Right cardiac atrium (tissue), 5 donors: Measurements from ENCODE around the gene CHST6. TPM values are rescaled to one million over a fixed set of nuclear protein-coding genes. Genes with fewer than 3 reads are reported as not detected.
"Not testable (repeated sequence)": the region's sequence is repeated elsewhere in the genome, so short reads cannot be mapped to it uniquely, and the experiment has no call there.

Source experiments
- ATAC-seq, 2 donors: fragments of 200-7000 bp; cut with Tn5 transposase; one replicate each; pipeline versions ENCODE4 v1.8.0 to v1.9.1; 2020; ENCODE audit warnings: moderate library complexity in 2 of 2, mild to moderate bottlenecking in 1 of 2
- DNase-seq, 3 donors: peaks; one replicate each; pipeline ENCODE4 v3.0.0-alpha.2; 2020
- H3K27ac ChIP-seq: one replicate; pipeline ENCODE4 v1.5.1; 2013; ENCODE audit warnings: mild to moderate bottlenecking, low read length, control low read depth, moderate library complexity
- H3K27me3 ChIP-seq: one replicate; pipeline ENCODE4 v1.6.1; 2013; ENCODE audit not compliant: control insufficient read depth, insufficient read depth
- H3K4me1 ChIP-seq: one replicate; pipeline ENCODE4 v1.6.1; 2013; ENCODE audit warnings: low read length; ENCODE audit not compliant: control insufficient read depth, insufficient read depth
- H3K4me3 ChIP-seq: one replicate; pipeline ENCODE4 v1.5.1; 2013; ENCODE audit warnings: low read length, control low read depth
- H3K9me3 ChIP-seq: one replicate; pipeline ENCODE4 v1.6.1; 2013; ENCODE audit warnings: low read length; ENCODE audit not compliant: control insufficient read depth
- WGBS: extraction: QIAGEN DNeasy Blood & Tissue Kit; methylation state at CpG from one replicate; pipeline ENCODE4 v1.1.7; 2013; 5-methylcytosine and 5-hydroxymethylcytosine counted together
- intact Hi-C, 4 donors: fragments of 100-400 bp; cut with DNase I; formaldehyde crosslinking; loops; one replicate each; pipeline versions ENCODE4 v1.11.0 to v1.14.0; 2022 to 2023
- polyA plus RNA-seq: library from polyadenylated mRNA; stranded (reverse); fragments of 200-250 nt; gene quantifications from one replicate; pipeline ENCODE4 v1.2.3, GENCODE V29; 2013
- total RNA-seq, 4 donors: library from RNA; stranded (reverse); fragmentation: NEBNext Ultra II Directional; extraction: Animal tissue kit (Norgen Biotek cat#: 25700); gene quantifications; one replicate each; pipeline ENCODE4 v1.2.1, GENCODE V29; 2021
- donor health status: healthy with polysubstance abuse.
- donor health status: DM: no; HTN: yes; CAD: no.
- donor health status: DM: no; HTN: no; CAD: no.
- donor health status: DM: no; HTN: yes; CAD: no; lungs with severe emphysema.
- donor health status: DM: yes; HTN: yes; CAD: no.

CHST6 gene
- total and polyA plus RNA-seq, 5 donors = 1.9 to 9.9 (median 3.6) TPM

DNA sequence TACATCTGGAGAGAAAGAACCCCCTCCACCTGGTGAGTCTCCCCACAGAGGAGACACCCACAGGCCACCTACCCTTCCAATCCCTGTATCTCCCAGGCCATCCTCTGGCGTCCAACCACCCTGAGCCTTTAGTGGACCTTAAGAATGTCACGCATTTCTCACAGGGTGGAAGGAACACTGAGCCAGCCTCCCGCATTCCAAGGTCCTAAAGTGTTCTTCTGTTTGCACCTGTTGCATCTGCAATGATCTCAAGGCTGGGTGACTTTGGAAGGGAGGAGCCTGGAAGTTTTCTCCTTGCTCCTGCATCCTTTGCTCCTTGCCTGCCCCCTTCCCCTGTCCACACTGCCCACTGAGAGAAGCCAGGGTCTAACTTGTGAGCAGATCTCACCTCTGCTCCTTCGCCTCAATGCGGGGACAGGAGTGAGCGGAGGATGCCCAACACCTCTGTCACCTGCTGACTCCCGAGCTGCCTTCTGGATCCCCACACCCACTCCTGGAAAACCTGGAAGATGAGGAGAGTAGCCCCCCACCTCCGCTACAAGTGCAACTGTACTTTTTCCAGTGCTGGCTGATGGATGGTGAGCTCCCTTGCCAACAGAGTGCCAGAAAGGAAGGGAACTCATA, 37.0 kb upstream of the CHST6 start:
- intact Hi-C loops = loop anchor here in 2 of 4 donors (10.0 kb wide), 2 partner anchors 47 to 57 kb away; no protein-coding TSS in a partner anchor
- no peak for DNase-seq
- H3K4me3 ChIP-seq = no peak overlapping the region
- H3K4me1 ChIP-seq = no peaks in the 10 kb centered on the region
- ATAC-seq = no peak
- no peaks in the 10 kb centered on the region for H3K9me3 ChIP-seq
- no peak overlapping the region for H3K27ac ChIP-seq
- H3K27me3 ChIP-seq = no peaks in the 10 kb centered on the region
- 88% methylated on average over 8 of the region's 8 CpGs for WGBS

DNA sequence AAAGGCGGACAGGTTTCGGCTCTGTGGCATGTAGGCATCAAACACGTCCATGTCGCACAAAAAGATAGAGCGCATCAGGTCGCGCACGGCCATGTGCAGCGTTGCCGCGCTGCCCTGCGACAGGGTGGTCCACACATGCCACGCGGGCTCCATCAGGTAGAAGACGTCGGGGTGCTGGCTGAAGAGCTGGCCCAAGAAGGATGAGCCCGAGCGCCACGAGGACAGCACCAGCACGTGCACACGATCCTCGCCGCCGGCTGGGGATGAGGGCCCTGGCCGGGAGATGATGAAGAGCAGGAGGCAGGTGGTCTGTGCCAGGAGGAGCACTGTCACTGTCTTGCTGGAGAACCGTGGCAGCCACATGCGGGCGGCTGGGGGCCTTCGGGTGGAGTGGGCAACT, 34.7 kb upstream of the CHST6 start:
- Histone ChIP-seq H3K4me3 (no peak overlapping the region), H3K27ac (no peak overlapping the region), H3K4me1 (no peaks in the 10 kb centered on the region), H3K27me3 (no peaks in the 10 kb centered on the region), H3K9me3 (no peaks in the 10 kb centered on the region)
- intact Hi-C loops = loop anchor here in 2 of 4 donors (10.0 kb wide), 2 partner anchors 45 to 55 kb away; no protein-coding TSS in a partner anchor
- 97% methylated on average over 29 of the region's 29 CpGs for WGBS
- no peak for ATAC-seq
- DNase-seq = no peak

DNA sequence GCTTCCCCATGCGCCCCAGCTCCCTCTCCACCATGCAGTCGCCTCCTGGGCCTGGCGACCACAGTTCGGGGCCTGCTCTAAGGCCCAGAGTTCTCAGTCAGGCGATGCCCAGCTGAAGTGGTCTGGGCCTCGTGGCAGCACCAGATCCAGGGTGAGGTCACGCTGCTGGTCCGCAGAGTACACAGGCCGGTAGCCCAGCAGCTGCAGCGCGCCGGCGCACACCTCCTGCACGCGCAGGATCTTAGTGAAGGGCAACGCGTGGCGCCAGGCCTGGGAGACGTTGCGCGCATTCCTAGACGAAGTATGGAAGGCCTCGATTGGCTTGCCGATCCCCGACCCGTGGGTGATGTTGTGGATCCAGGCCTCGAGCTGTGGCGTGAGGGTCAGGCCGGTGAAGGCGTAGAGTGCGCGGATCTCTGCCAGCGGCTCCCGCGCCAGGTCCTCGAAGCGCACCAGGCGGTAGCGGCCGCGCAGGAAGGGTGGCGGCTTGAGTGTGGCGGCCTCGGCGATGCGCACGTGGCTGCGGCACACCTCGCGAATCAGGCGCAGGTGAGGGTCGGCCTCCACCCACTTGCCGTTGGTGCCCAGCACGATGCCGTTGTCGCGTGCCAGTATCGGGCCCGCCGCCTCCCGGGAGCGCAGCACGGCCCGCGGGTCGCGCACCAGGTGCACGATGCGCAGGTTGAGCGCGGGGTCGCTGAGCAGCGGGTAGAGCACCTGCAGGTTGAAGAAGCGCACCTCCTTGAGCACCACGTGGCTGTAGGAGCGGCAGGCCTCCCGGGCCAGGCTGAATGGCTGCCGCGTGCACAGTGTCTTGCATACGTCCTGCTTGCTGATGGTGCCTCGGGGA, 34.0 kb upstream of the CHST6 start:
- Histone ChIP-seq H3K27me3 (no peaks in the 10 kb centered on the region), H3K4me1 (no peaks in the 10 kb centered on the region), H3K27ac (no peak overlapping the region), H3K9me3 (no peaks in the 10 kb centered on the region), H3K4me3 (no peak overlapping the region)
- intact Hi-C loops = no loop called here
- WGBS = 93% methylated on average over 81 of the region's 81 CpGs
- ATAC-seq = no peak
- DNase-seq = no peak

DNA sequence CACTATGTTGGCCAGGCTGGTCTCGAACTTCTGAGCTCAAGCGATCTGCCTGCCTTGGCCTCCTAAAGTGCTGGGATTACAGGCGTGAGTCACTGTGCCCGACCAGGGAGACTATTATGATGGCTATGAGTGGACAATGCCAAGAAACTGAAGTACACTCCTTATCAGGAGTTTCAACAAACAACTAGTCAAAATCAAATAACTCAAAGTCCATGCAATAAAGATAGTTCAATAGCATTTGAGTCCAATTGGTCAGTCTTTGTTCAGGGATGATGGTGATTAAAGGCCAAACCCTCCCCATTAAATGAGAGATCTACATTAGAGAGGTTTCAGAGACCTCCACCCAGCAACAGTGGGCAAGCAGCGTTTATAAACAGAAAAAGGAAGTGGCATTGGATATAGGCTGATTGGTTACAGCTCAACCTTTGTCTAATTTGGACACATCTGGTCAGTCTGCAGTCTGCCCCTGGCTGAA, 32.6 kb upstream of the CHST6 start:
- no peaks in the 10 kb centered on the region for H3K9me3 ChIP-seq
- no peak for DNase-seq
- ATAC-seq = no peak
- H3K27ac ChIP-seq = no peak overlapping the region
- H3K27me3 ChIP-seq = no peaks in the 10 kb centered on the region
- H3K4me1 ChIP-seq = no peaks in the 10 kb centered on the region
- intact Hi-C loops = no loop called here
- WGBS = 82% methylated on average over 5 of the region's 5 CpGs
- H3K4me3 ChIP-seq = no peak overlapping the region

DNA sequence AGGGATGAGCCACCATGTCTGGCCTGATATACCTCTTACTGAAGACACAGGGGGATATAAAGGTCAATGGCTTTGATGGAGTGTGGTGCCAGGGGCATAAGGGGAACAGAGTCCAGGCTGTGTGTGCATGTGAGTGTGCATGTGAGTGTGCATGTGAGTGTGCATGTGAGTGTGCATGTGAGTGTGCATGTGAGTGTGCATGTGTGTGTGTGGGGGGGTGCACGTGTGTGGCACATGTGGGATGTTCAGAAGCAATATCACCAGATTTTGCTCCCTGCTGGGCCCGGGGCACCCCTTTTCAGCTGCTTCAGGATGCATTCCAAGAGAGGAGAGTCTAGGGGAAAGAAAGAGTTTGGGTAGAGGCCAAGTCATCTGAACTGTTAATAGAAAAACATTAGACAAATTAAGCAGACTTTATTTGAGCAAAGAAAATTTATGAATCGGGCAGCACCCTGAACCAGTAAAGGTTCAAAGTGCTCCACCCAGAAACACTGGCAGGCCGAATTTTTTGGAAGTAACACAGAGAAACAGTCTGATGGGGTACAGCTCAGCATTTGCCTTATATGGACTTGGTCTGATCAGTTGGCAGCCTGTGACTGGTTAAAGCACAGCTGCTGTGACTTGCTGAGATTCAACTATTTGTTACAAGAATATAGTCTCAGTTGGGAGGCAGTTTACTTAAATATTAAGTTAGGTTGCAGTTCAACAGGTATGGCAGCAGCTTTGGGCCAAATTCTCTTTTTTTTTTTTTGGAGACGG, 31.0 kb upstream of the CHST6 start:
- intact Hi-C loops = no loop called here
- no peak overlapping the region for H3K4me3 ChIP-seq
- no peak for ATAC-seq
- H3K9me3 ChIP-seq = no peaks in the 10 kb centered on the region
- H3K27ac ChIP-seq = no peak overlapping the region
- no peaks in the 10 kb centered on the region for H3K27me3 ChIP-seq
- WGBS = 87% methylated on average over 5 of the region's 5 CpGs
- H3K4me1 ChIP-seq = no peaks in the 10 kb centered on the region
- no peak for DNase-seq

DNA sequence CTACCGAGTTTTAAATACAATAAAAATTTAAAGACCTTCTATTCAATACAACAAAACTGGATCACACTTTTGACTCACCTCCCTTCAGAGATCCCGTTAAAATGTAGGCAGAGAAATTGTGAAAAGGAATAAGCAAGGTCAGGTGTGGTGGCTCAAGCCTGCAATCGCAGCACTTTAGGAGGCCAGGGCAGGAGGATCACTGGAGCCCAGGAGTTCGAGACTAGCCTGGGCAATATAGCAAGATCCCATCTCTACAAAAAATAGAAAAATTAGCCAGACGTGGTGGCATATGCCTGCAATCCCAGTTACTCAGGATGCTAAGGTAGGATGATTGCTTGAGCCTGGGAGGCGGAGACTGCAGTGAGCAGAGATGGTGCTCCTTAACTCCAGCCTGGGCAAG, 23.9 kb upstream of the CHST6 start:
- intact Hi-C loops = loop anchor here in 2 of 4 donors (5.0 kb wide), 2 partner anchors 33 to 38 kb away; partner anchors contain the start of gene TMEM231 (in 1 of the 2)
- Histone ChIP-seq H3K4me1 (no peaks in the 10 kb centered on the region), H3K4me3 (no peak overlapping the region), H3K9me3 (no peaks in the 10 kb centered on the region), H3K27ac (no peak overlapping the region), H3K27me3 (no peaks in the 10 kb centered on the region)
- WGBS = 96% methylated on average over 6 of the region's 6 CpGs
- DNase-seq (no peak), ATAC-seq (no peak)

DNA sequence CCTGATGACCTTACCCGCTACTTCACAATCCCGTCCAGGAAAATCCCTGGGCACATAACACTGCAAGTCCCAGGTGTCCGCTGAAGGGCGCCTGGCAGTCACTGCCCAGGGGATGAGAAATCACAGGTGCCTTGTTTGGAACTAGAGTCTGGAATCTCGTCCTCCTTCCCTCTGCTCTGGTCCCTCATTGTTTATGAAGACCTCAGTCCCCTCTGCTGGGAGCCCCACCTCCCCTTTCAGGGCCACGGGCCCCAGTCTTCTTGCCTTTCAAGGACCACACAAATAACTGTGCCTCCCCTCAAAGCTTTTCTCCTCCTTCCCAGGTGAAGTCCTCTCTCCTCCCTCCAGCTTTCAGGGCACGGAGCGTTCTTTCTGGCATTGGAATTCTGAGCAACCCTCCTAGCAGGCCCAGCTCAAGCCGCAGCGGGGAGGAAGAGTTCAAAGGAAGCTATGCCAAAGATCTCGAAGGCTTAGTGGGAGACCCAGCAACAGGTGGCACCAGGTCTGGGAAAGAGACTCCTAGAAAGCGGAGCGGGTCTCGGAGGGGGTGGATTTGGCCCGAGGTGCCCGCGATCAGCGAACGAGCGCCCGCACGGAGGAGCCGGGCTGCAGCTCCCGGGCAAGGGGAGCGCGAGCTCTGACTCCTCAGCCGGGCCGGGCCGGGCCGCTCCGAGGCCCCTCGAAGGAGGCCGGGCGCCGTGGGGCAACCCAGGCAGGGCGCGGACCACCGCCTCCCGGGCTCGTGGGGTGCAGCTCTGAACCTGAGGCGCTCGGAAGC, 21.1 kb upstream of the CHST6 start:
- not testable (repeated sequence) for H3K9me3 ChIP-seq, DNase-seq, H3K4me1 ChIP-seq, H3K27me3 ChIP-seq
- peak; percentile 45 to 61 for ATAC-seq
- intact Hi-C loops = loop anchor here in 2 of 4 donors (5.0 kb wide), 2 partner anchors 36 to 41 kb away; partner anchors contain the start of gene TMEM231 (in 1 of the 2)
- 7% methylated on average over 42 of the region's 42 CpGs for WGBS
- Histone ChIP-seq H3K27ac (peak overlapping the region; percentile 89), H3K4me3 (peak overlapping the region; percentile 74)

DNA sequence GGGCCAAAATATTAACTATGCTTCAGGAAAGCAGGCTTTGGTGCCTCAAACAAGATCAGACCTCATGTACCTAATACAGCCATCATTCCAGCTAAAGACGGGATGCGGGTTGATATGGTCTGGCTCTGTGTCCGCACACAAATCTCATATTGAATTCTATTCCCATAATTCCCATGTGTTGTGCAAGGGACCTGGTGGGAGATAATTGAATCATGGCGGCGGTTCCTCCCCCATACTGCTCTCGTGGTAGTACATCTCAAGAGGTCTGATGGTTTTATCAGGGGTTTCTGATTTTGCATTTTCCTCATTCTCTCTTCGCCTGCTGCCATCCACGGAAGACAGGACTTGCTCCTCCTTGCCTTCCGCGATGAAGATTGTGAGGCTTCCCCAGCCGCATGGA, 19.1 kb upstream of the CHST6 start:
- Histone ChIP-seq H3K4me3 (no peak overlapping the region), H3K27me3 (no peaks in the 10 kb centered on the region), H3K9me3 (no peaks in the 10 kb centered on the region), H3K27ac (no peak overlapping the region), H3K4me1 (no peaks in the 10 kb centered on the region)
- DNase-seq = no peak
- ATAC-seq = no peak
- WGBS = 92% methylated on average over 11 of the region's 11 CpGs
- intact Hi-C loops = no loop called here

DNA sequence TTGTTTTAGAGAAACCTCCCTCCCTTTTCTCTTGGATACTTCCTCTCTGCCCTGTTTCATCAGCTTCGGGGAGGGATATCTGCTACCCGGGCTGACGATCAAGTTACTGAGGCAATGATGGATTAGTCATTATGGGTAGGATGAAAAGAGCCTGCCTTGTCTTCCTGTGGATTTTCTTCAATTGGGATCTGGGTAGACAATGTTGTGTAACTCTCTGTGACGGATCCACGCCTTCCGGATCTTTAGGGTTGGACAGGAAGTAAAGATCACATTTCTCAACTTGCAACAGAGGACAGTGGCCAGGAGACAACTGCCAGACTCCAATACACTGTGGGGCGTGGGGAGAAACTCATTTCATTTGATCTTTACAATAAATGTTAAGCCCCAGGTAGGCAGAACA, 11.3 kb upstream of the CHST6 start:
- H3K27ac ChIP-seq = no peak overlapping the region
- no peaks in the 10 kb centered on the region for H3K27me3 ChIP-seq
- H3K4me1 ChIP-seq = peaks cover 2% of the 10 kb centered on the region
- DNase-seq = peak in 2 of 3 donors; percentile 56 to 66
- intact Hi-C loops = no loop called here
- WGBS = 29% methylated on average over 7 of the region's 7 CpGs
- H3K9me3 ChIP-seq = no peaks in the 10 kb centered on the region
- peak; percentile 85 to 89 for ATAC-seq
- no peak overlapping the region for H3K4me3 ChIP-seq

DNA sequence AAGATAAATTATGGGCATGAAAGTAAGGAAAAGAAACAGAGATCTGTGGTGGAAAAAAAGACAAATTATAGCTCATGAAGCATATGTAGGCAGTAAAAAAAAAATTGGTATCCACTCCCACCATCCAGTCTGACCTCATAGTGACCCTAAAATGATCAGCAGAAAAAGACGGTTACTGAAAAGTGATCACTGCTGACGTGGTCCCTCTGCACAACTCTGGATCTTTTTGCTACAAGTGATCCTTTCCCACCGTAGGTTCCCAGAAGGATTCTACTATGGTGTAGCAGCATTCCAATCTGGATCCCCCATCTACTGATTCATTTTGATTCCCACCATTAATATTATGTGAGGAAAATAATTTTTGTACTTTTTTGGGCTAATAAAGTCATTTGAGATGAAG, 10.9 kb upstream of the CHST6 start:
- DNase-seq (no peak), ATAC-seq (no peak)
- Histone ChIP-seq H3K9me3 (no peaks in the 10 kb centered on the region), H3K27me3 (no peaks in the 10 kb centered on the region), H3K4me1 (peaks cover 2% of the 10 kb centered on the region), H3K4me3 (no peak overlapping the region), H3K27ac (no peak overlapping the region)
- WGBS = 77% methylated on average over 3 of the region's 3 CpGs
- intact Hi-C loops = no loop called here
